ENCODE data around the gene RRP1B.

DNA sequence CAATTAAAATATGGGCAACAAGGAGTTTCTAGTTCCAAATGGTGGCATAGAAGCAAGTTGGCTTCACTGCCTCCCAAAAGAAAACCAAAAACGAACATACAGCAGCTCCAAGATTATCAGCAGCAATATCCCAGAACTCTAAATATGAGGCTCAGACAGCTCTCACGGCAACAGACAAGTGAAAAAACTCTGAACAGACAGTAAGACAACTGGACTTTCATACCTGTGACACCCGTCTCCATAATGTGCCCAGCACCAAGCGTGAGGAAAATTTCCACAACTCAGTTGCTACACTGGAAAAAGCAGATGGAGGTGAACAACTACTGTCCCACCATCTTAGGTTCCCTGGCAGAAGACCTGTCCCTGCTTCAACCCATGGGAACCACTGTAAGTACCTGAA, 40.0 kb upstream of the RRP1B start:
- TF ChIP-seq, protein P1, sequence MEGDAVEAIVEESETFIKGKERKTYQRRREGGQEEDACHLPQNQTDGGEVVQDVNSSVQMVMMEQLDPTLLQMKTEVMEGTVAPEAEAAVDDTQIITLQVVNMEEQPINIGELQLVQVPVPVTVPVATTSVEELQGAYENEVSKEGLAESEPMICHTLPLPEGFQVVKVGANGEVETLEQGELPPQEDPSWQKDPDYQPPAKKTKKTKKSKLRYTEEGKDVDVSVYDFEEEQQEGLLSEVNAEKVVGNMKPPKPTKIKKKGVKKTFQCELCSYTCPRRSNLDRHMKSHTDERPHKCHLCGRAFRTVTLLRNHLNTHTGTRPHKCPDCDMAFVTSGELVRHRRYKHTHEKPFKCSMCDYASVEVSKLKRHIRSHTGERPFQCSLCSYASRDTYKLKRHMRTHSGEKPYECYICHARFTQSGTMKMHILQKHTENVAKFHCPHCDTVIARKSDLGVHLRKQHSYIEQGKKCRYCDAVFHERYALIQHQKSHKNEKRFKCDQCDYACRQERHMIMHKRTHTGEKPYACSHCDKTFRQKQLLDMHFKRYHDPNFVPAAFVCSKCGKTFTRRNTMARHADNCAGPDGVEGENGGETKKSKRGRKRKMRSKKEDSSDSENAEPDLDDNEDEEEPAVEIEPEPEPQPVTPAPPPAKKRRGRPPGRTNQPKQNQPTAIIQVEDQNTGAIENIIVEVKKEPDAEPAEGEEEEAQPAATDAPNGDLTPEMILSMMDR (IDR thresholded peaks at IDR 0.05), result no peak
- TF ChIP-seq POLR2A (IDR thresholded peaks at IDR 0.05), result no peak

Data from right lobe of liver (tissue), 4 donors.